ENCODE results near the gene ATAD3C.

ATAD3C gene

DNA sequence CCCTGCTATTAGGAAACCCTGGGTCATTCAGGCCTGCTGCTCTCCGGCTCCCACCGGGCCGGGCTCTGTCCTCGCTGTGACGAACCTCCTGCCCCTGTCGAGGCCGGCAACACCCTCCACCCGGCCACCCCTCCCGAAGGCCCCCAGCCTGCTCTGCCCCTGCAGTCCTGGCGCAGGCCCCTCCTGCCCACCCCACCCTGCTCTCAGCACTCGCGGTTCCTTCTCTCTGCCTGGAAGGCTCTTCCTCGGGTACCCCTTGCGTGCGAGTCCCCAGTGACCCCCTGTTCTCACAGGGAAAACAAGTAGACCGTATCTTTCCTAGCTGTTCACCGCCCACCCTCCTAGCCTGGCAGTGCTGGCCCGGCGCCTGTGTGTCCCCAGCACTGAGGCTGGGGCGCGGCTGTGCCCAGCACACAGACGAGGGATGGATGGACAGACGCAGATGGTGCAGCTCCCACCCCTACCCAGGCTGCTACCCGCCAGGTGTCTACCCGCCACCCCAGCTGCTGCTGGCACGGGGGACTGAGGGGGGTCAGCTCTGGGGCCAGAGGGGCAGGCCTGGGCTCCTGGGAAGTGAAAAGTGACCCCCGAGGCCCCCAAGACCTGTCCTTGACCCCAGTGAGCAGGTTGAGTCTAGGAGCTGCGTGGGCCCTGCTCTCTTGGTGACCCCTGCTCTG lies 17.1 kb upstream of the ATAD3C start:
- H3K27ac Mint-ChIP-seq: no peak overlapping the region
- H3K4me1 Mint-ChIP-seq: peaks cover 8% of the 10 kb centered on the region
- H3K36me3 Mint-ChIP-seq: peaks cover 2% of the 10 kb centered on the region
- H3K9me3 Mint-ChIP-seq: no peaks in the 10 kb centered on the region
- DNase-seq (ENCODE audit: low spot score in 2 of 2) (peak in 1 of 2 donors; percentile 15), ATAC-seq (ENCODE audit: low read depth) (no peak)
- H3K27me3 Mint-ChIP-seq: peaks cover 17% of the 10 kb centered on the region
- H3K4me3 Mint-ChIP-seq: no peak overlapping the region

DNA sequence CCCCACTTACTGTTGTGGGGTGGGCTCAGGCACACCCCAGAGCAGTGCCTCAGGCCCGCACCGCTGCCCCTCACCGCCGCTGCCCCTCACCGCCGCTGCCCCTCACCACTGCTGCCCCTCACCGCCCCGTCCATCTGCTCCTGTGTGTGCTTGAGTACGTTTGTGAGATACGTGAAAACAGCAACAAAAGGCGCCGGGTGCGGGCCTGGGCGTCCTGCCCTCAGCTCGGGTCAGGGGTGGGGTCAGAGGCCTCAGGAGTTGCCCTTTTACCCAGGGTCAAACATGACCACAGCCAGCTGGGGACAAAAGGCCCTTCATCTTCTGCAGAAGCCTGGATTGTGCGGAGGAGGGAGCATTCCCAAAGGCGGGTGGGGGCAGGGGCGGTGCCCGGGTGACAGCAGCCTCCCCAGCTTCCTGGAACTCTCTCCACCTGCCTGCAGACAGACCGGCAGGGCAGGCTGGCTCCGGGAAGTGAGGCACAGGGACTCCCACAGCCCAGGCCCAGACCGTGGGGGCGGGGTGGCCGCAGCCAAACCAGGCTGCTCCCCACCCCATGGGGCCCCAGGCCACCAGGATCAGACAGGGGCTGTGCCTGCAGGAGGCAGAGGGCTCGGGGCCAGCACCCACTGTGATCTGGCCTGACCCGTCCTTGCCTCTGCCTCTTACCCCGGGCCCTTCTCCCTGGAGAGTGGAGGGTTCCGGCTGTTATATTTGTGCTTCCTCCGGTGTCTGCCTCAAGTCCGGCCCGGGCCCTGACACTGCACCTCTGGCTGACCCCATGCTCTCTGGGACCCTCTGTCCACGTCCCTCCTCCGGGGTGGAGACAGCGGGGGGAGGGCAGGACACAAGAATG lies 16.3 kb upstream of the ATAD3C start:
- no peak overlapping the region for H3K27ac Mint-ChIP-seq
- ATAC-seq (ENCODE audit: low read depth): no peak
- DNase-seq (ENCODE audit: low spot score in 2 of 2): peak in 1 of 2 donors; percentile 11

DNA sequence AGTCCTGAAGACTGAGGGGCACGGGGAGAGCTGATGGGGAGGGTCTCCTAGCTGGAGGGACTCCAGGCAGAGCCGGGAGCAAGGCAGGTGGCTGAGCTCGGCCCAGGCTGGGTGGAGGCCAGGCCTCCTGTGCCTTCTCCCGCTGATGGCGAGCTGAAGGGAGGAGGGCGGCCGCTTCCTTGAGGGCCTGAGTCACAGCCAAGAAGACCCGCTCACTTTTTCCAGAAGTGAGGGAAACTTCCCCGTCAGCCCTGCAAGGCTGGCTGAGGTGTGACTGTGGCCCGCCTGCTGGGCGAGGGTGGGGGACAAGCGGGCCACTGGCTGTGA lies 15.7 kb upstream of the ATAD3C start:
- H3K27ac Mint-ChIP-seq: no peak overlapping the region
- H3K4me3 Mint-ChIP-seq: no peak overlapping the region
- no peaks in the 10 kb centered on the region for H3K9me3 Mint-ChIP-seq
- ATAC-seq (ENCODE audit: low read depth): no peak
- no peaks in the 10 kb centered on the region for H3K36me3 Mint-ChIP-seq
- H3K4me1 Mint-ChIP-seq: peaks cover 8% of the 10 kb centered on the region
- DNase-seq (ENCODE audit: low spot score in 2 of 2): no peak
- peaks cover 14% of the 10 kb centered on the region for H3K27me3 Mint-ChIP-seq

More for the DNA sequence above, 16.3 kb upstream of the ATAD3C start:
- Mint-ChIP-seq H3K9me3 (no peaks in the 10 kb centered on the region), H3K27me3 (peaks cover 17% of the 10 kb centered on the region), H3K4me1 (peaks cover 8% of the 10 kb centered on the region), H3K4me3 (no peak overlapping the region), H3K36me3 (peaks cover 2% of the 10 kb centered on the region)

DNA sequence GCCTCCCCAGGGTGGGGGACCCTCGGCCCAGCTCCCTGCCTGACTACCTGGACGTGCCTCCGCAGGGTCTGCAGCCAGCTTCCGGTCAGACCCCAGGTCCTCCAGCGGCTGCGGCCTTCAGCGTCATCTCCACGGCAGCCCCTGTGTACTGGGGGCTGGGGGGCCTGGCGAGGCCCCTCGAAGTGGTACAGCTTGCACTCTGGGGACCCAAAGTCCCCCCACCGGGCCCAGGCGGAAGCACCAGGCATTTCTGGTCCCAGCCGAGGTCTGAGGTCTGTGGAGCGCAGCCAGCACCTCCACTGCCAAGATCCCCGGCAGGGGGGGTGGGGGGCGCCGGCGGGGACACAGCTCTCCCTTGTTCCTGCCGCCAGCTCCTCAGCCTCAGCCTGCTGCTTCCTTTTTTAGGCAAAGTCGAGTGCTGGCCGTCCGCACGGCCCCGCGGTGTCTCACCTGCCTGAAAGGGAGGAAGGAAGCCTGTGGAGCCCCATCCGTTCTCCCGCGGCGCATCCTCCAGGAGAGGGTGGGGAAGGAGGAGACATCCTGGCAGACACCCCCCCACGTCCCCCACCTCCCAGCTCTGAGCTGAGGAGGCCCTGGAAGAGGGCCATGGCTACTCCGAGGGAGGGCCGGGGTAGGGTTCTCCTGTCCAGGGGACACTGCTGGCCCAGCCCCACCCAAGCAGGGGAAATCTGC lies 15.2 kb upstream of the ATAD3C start:
- Mint-ChIP-seq H3K27ac (no peak overlapping the region), H3K9me3 (no peaks in the 10 kb centered on the region), H3K4me1 (peaks cover 8% of the 10 kb centered on the region), H3K27me3 (peaks cover 14% of the 10 kb centered on the region), H3K36me3 (no peaks in the 10 kb centered on the region), H3K4me3 (no peak overlapping the region)
- DNase-seq (ENCODE audit: low spot score in 2 of 2) (no peak), ATAC-seq (ENCODE audit: low read depth) (peak; percentile 30)

DNA sequence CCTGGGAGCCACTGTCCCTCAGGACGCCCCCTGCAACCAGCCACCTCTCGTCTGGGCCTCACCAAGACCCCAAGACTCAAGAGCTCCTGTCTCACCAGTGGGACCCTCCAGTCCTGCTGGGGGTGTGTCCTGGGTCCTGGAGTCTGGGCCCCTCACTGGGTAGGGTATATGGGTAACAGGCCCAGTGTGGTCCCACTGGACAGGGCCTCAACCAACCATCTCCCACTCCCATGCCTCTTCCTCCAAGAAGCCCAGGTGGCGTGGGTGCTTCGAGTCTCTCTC lies 14.7 kb upstream of the ATAD3C start:
- H3K27me3 Mint-ChIP-seq: peaks cover 14% of the 10 kb centered on the region
- H3K27ac Mint-ChIP-seq: no peak overlapping the region
- DNase-seq (ENCODE audit: low spot score in 2 of 2) (no peak), ATAC-seq (ENCODE audit: low read depth) (no peak)
- H3K36me3 Mint-ChIP-seq: no peaks in the 10 kb centered on the region
- no peaks in the 10 kb centered on the region for H3K9me3 Mint-ChIP-seq
- peaks cover 8% of the 10 kb centered on the region for H3K4me1 Mint-ChIP-seq
- peak overlapping the region; percentile 64 for H3K4me3 Mint-ChIP-seq

DNA sequence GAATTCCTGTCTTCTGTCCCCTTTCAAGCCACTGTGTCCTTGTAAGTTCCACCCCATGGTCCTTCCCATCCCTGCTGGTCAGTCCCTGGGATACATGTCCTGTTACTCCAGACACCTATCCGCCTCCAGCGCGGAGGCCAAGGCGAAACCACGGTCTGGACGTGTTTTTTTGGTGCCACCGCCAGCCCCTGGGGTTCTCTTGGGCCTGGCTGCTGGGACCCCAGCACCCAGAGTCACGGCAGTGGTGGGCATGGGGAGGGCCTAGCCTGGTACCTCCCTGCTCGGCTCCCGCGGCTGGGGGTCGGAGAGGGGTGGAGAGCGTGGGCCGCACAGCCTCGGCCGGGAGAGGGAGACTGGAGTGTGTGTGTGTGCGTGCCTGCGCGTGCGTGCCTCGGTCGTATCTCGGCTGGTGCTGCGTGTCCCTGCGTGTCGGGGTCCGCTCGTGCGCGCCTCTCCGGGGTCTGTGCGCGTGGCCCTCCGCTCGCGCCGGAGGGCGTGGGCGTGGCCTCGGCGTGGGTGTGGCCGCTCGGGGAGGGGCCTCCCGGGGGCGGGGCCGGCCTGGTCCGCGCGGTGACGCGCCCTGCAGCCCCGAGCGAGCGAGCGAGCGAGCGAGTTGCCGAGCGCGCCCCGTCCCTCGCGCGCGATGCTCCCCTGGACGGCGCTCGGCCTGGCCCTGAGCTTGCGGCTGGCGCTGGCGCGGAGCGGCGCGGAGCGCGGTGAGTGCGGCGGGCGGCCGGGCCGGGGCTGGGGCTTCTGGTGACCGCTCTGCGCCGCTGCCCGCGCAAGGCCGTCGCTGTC lies 14.2 kb upstream of the ATAD3C start, which contains the start of gene VWA1:
TSS of gene VWA1 (plus strand) at position 585 of the 798 bp plus-strand sequence. CDS start at position 644, 59 bp downstream.
- H3K9me3 Mint-ChIP-seq: no peaks in the 10 kb centered on the region
- no peak within 1 kb of the TSS for H3K27ac Mint-ChIP-seq
- H3K36me3 Mint-ChIP-seq: no peaks in the 10 kb centered on the region
- H3K27me3 Mint-ChIP-seq: peaks cover 12% of the 10 kb centered on the region
- ATAC-seq (ENCODE audit: low read depth): peak; percentile 83
- peaks cover 8% of the 10 kb centered on the region for H3K4me1 Mint-ChIP-seq
- peak within 1 kb of the TSS; percentile 64 for H3K4me3 Mint-ChIP-seq
- DNase-seq (ENCODE audit: low spot score in 2 of 2): peak; percentile 56 to 75

DNA sequence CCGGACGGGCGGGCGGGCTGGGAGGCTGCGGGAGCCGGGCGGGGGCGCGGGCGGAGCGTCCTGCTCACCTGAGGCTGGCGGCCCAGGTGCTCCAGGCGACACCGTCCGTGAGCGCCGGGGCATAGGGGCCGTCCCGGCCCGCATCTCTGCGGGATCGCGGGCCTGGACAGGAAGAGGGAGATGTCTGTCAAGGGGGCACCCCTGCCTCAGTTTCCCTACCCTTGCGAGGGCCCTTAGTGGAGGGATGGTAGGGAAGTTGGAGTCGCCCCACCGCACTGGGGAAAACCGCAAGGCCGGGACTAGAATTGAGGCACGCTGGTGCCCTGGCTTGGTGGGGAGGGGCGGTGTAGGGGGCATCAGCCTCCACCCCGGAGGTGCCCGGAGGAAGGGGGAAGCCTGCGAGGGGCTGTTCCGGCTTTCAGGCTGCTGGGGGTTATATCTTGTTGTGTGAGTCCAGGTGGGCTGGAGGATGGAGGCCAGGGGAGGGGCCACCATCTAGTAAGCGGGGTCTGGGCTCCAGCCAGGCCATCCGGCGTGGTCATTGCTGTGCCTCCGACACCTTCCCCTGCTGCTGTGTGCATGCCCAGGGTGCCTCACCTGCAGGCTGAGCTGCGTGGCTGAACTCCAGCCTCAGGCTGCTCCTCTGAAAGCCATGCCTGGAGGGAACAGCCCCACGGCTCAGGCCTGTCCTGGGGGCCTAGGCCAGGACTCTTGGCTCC lies 13.4 kb upstream of the ATAD3C start:
- H3K27me3 Mint-ChIP-seq: peaks cover 15% of the 10 kb centered on the region
- H3K4me3 Mint-ChIP-seq: peak overlapping the region; percentile 54
- no peak for DNase-seq (ENCODE audit: low spot score in 2 of 2)
- no peaks in the 10 kb centered on the region for H3K36me3 Mint-ChIP-seq
- H3K27ac Mint-ChIP-seq: no peak overlapping the region
- ATAC-seq (ENCODE audit: low read depth): peak; percentile 3
- peaks cover 10% of the 10 kb centered on the region for H3K4me1 Mint-ChIP-seq
- no peaks in the 10 kb centered on the region for H3K9me3 Mint-ChIP-seq

DNA sequence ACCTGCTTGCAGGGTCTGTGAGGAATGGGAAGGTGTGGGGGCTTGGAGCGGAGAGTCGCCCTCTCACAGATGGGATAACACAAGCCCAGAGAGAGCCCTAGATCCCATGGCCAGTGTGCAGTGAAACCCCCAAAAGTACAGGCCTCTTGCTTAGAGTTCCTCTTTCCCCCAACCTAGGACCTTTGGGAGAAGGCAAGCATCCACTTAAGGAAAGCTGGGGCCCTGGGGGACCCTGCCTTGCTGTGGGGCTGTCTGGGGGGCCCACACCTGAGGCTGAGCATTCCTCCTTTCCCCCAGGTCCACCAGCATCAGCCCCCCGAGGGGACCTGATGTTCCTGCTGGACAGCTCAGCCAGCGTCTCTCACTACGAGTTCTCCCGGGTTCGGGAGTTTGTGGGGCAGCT lies 12.9 kb upstream of the ATAD3C start:
- Mint-ChIP-seq H3K4me3 (peak overlapping the region; percentile 54), H3K36me3 (no peaks in the 10 kb centered on the region), H3K9me3 (no peaks in the 10 kb centered on the region), H3K27ac (no peak overlapping the region), H3K27me3 (peaks cover 15% of the 10 kb centered on the region), H3K4me1 (peaks cover 10% of the 10 kb centered on the region)
- DNase-seq (ENCODE audit: low spot score in 2 of 2) (no peak), ATAC-seq (ENCODE audit: low read depth) (no peak)

DNA sequence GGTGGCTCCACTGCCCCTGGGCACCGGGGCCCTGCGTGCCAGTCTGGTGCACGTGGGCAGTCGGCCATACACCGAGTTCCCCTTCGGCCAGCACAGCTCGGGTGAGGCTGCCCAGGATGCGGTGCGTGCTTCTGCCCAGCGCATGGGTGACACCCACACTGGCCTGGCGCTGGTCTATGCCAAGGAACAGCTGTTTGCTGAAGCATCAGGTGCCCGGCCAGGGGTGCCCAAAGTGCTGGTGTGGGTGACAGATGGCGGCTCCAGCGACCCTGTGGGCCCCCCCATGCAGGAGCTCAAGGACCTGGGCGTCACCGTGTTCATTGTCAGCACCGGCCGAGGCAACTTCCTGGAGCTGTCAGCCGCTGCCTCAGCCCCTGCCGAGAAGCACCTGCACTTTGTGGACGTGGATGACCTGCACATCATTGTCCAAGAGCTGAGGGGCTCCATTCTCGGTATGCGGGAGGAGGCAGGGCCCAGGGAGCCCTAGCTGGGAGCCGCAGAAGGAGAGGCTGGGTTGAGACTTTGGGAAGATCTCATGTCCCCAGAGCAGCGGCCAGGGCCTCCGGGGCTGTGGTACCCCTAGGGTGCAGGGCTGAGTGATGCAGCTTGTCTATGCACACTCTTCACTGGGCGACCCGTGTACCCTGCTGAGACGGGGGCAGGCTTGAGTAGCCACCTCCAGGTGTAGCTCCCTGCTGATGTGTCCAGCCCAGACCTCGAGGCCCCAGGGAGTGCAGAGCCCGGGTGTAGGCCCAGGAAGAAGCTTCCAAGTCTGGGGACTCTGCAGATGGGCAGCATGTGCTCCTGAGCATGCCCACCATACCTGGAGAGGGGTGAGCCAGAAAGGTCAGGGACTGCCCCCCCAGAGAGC lies 12.2 kb upstream of the ATAD3C start:
- Mint-ChIP-seq H3K9me3 (no peaks in the 10 kb centered on the region), H3K27me3 (peaks cover 15% of the 10 kb centered on the region), H3K4me3 (no peak overlapping the region), H3K27ac (no peak overlapping the region), H3K4me1 (peaks cover 10% of the 10 kb centered on the region), H3K36me3 (no peaks in the 10 kb centered on the region)
- ATAC-seq (ENCODE audit: low read depth) (no peak), DNase-seq (ENCODE audit: low spot score in 2 of 2) (no peak)

DNA sequence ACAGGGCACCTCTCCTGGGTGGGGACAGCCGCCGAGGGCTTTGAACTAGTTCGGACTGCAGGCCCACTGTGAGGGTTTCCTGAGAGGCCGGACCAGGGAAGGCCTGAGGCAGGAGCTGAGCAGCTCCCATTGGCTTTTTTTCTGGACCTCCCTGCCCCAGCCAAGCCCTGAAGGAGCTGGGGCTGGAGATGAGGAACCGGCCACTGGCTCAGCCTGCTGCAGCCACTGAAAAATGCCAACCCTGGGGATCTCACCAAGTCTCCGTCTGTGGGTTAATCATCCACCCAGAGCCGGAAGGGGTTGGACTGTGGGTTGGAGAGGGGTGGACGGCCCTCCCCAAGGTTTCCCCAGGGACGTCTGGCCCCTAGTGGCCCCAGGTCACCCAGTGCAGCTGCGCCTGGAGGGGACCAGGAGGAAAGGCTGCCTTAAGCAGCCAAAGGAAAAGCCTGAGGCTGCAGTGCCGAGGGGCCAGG lies 11.5 kb upstream of the ATAD3C start:
- peaks cover 10% of the 10 kb centered on the region for H3K4me1 Mint-ChIP-seq

DNA sequence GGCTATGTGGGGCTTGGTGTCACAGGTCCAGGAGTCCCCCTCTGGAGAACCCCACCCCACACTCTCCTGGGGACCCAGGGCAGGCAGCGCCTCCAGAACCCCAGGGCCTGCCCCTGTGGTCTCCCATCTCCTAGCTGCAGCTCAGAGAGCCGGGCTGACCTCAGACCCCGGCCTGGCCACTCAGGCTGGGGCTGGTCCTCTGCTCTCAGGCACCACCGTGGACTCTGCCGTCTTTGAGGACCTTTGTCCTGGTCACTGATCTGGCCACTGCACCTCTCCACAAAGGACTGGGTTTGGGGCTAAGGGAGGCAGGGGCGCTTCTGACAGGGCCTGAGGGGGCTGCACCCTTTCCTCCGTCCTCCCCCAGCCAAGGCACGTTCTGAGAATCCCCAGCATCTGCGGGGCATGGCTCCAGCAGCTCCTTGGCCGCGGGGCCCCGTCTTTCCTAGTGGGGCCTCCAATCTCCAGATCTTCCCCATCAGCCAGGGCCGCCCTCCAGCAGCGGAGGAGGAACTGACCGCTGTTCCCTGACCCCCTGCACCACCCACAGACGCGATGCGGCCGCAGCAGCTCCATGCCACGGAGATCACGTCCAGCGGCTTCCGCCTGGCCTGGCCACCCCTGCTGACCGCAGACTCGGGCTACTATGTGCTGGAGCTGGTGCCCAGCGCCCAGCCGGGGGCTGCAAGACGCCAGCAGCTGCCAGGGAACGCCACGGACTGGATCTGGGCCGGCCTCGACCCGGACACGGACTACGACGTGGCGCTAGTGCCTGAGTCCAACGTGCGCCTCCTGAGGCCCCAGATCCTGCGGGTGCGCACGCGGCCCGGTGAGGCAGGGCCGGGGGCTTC lies 10.7 kb upstream of the ATAD3C start:
- no peak overlapping the region for H3K27ac Mint-ChIP-seq
- H3K36me3 Mint-ChIP-seq: no peaks in the 10 kb centered on the region
- DNase-seq (ENCODE audit: low spot score in 2 of 2) (no peak), ATAC-seq (ENCODE audit: low read depth) (no peak)
- H3K4me1 Mint-ChIP-seq: peaks cover 10% of the 10 kb centered on the region
- H3K4me3 Mint-ChIP-seq: no peak overlapping the region
- H3K27me3 Mint-ChIP-seq: peaks cover 11% of the 10 kb centered on the region
- no peaks in the 10 kb centered on the region for H3K9me3 Mint-ChIP-seq

More for the DNA sequence above, 11.5 kb upstream of the ATAD3C start:
- ATAC-seq (ENCODE audit: low read depth) (no peak), DNase-seq (ENCODE audit: low spot score in 2 of 2) (no peak)
- Mint-ChIP-seq H3K9me3 (no peaks in the 10 kb centered on the region), H3K36me3 (no peaks in the 10 kb centered on the region), H3K4me3 (no peak overlapping the region), H3K27me3 (peaks cover 12% of the 10 kb centered on the region), H3K27ac (no peak overlapping the region)
